Vagina (tissue), 2 donors: ENCODE results near the gene CRX.

Experiments
- CTCF ChIP-seq, 3 experiments: fragments of 450-650 bp in 2 of 3; fragments of 200-600 bp in 1 of 3; sonication (generic) in 1 of 3; IDR thresholded peaks; one replicate each; pipeline ENCODE4 v1.5.1; 2017 to 2019; ENCODE audit warnings: antibody characterized with exemption in 3 of 3, mild to moderate bottlenecking in 2 of 3, moderate library complexity in 2 of 3
- POLR2A ChIP-seq, 2 donors: fragments of 450-650 bp; IDR thresholded peaks; one replicate each; pipeline ENCODE4 v1.6.1; 2017; ENCODE audit warnings: antibody characterized with exemption in 2 of 2, mild to moderate bottlenecking in 2 of 2, moderate library complexity in 2 of 2
- POLR2AphosphoS5 ChIP-seq, 2 donors: sonication (generic); formaldehyde crosslinking; IDR thresholded peaks; one replicate each; pipeline ENCODE4 v1.9.0; 2017; ENCODE audit warnings: antibody characterized with exemption in 2 of 2, mild to moderate bottlenecking in 2 of 2, low read depth in 1 of 2; ENCODE audit not compliant: insufficient read depth in 1 of 2

- TF ChIP-seq CTCF (IDR thresholded peaks at IDR 0.05) (no peak), POLR2A (IDR thresholded peaks at IDR 0.05) (no peak), POLR2AphosphoS5 (IDR thresholded peaks at IDR 0.05; ENCODE audit: insufficient read depth in 1 of 2, low read depth in 1 of 2) (no peak)
Measured at GRCh38 chr19:47820410-47820809, 1.3 kb upstream of the CRX start.
